ENCODE results near the gene AGPAT1.

- TF ChIP-seq POLR2AphosphoS5 (IDR thresholded peaks at IDR 0.05; ENCODE audit: borderline replicate concordance, low read depth, low read length): no peak
- TF ChIP-seq FOXP2 (optimal IDR thresholded peaks at IDR 0.05; ENCODE audit: control extremely low read depth, extremely low read length, insufficient read depth): no peak
These were observed 12.2 kb downstream of the AGPAT1 start for GRCh38 chr6:32163559-32164258.
